Neural crest cell (in vitro differentiated cells): ENCODE results near the gene ACAP3. TPM values are rescaled to one million over a fixed set of nuclear protein-coding genes. Genes with fewer than 3 reads are reported as not detected.

Source experiments
- DNase-seq: peaks from one replicate; pipeline ENCODE4 v3.0.0; 2021; ENCODE audit warnings: low read depth, mixed read lengths, low spot score
- H3K27ac Mint-ChIP-seq: one replicate; pipeline ENCODE4 v1.8.0; 2021; ENCODE audit warnings: mild to moderate bottlenecking, mixed read lengths; ENCODE audit not compliant: unreplicated experiment
- H3K27me3 Mint-ChIP-seq: 2 replicates; pipeline ENCODE4 v1.8.0; 2021; ENCODE audit warnings: low read depth, mild to moderate bottlenecking, mixed read lengths
- H3K36me3 Mint-ChIP-seq: 2 replicates; pipeline ENCODE4 v1.8.0; 2021; ENCODE audit warnings: low read depth, mild to moderate bottlenecking, mixed read lengths
- H3K4me1 Mint-ChIP-seq: 2 replicates; pipeline ENCODE4 v1.8.0; 2021; ENCODE audit warnings: mixed read lengths
- H3K4me3 Mint-ChIP-seq: one replicate; pipeline ENCODE4 v1.8.0; 2021; ENCODE audit warnings: mild to moderate bottlenecking, mixed read lengths
- H3K9me3 Mint-ChIP-seq: 2 replicates; pipeline ENCODE4 v1.8.0; 2021; ENCODE audit warnings: mixed read lengths
- CTCF ChIP-seq: fragments of 200-600 bp; sonication (generic); conservative IDR thresholded peaks from 2 replicates; pipeline ENCODE4 v1.5.0; 2021; ENCODE audit warnings: antibody characterized with exemption, mild to moderate bottlenecking
- total RNA-seq: library from RNA; stranded (reverse); gene quantifications from 2 replicates; pipeline ENCODE4 v1.2.1, GENCODE V29; 2021

ACAP3 gene
- total RNA-seq, 1 donor from 2014 or later = 124 TPM

DNA sequence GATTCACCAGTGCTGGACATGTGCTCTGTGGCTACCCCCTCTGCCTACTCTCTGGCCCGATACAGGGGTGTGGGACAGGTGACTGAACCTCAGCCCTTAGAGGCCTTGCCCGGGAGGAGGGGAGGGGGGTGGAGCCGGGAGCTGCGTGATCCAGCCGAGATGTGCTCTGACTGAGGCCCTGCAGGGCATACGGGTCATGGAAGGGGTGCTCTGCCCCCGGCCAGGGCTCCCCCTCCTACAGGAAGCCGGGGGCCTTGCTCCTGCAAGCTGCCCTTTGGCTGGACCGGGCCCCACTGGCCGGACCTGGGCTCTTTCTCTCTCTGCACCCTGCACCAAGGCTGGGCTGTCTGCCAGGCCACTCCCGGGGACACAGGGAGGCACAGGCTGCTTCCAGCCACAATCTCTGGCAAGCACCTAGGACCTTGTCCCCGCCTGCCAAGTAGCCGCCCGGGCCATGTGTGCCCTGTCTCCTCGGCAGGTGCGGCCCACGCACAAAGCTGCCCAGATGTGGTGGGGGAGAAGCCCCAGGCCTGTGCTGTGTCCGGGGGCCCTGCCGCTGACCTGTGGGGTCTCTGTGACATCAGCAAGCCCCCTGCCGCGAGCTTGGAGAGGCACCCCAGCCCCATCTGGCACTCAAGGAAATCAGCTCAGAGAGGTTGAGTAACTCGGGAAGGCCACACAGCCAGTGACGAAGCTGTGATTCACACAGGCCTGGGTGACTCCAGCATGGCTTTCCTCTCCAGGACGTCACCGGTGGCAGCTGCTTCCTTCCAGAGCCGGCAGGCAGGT lies 26.0 kb downstream of the ACAP3 start:
- no peaks in the 10 kb centered on the region for H3K36me3 Mint-ChIP-seq
- H3K4me3 Mint-ChIP-seq = no peak overlapping the region
- no peaks in the 10 kb centered on the region for H3K27me3 Mint-ChIP-seq
- H3K9me3 Mint-ChIP-seq = no peaks in the 10 kb centered on the region
- H3K4me1 Mint-ChIP-seq = no peaks in the 10 kb centered on the region
- TF ChIP-seq CTCF = no peak
- no peak for DNase-seq
- H3K27ac Mint-ChIP-seq = no peak overlapping the region

GRCh38 chr1:1280782-1281481 lies 26.8 kb downstream of the ACAP3 start:
- peaks cover under 1% of the 10 kb centered on the region for H3K4me1 Mint-ChIP-seq
- no peak for DNase-seq
- no peak for TF ChIP-seq CTCF
- no peak overlapping the region for H3K27ac Mint-ChIP-seq
- no peaks in the 10 kb centered on the region for H3K27me3 Mint-ChIP-seq
- H3K9me3 Mint-ChIP-seq = no peaks in the 10 kb centered on the region
- no peaks in the 10 kb centered on the region for H3K36me3 Mint-ChIP-seq
- no peak overlapping the region for H3K4me3 Mint-ChIP-seq

GRCh38 chr1:1279028-1279427 lies 28.7 kb downstream of the ACAP3 start:
- Mint-ChIP-seq H3K27me3 (no peaks in the 10 kb centered on the region), H3K36me3 (no peaks in the 10 kb centered on the region), H3K27ac (no peak overlapping the region), H3K4me3 (no peak overlapping the region), H3K9me3 (no peaks in the 10 kb centered on the region), H3K4me1 (peaks cover 10% of the 10 kb centered on the region)
- no peak for DNase-seq
- no peak for TF ChIP-seq CTCF

GRCh38 chr1:1278620-1279019 lies 29.1 kb downstream of the ACAP3 start:
- Mint-ChIP-seq H3K27me3 (no peaks in the 10 kb centered on the region), H3K9me3 (no peaks in the 10 kb centered on the region), H3K36me3 (no peaks in the 10 kb centered on the region), H3K4me1 (peaks cover 10% of the 10 kb centered on the region), H3K27ac (no peak overlapping the region), H3K4me3 (no peak overlapping the region)
- TF ChIP-seq CTCF = no peak
- no peak for DNase-seq

DNA sequence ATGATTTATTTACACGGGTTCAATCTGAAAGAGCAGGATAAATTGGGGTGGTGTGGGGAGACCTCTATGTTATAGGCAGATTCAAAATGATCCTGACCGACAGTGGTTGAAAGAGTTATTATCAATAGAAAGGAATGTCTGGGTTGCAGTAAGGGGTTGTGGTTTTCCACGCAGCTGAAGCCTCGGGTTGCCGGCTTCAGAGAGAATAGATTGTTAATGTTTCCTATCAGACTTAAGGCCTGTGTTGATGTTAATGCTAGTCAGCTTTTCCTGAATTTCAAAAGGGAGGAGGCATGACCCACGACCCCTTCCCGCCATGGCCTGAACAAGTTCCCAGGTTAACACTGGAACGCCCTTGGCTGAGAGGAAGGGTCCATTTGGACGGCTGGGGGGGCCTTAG lies 31.9 kb downstream of the ACAP3 start:
- Mint-ChIP-seq H3K9me3 (no peaks in the 10 kb centered on the region), H3K27me3 (no peaks in the 10 kb centered on the region), H3K4me1 (peaks cover 30% of the 10 kb centered on the region), H3K4me3 (peak overlapping the region; percentile 70), H3K27ac (no peak overlapping the region), H3K36me3 (peaks cover 2% of the 10 kb centered on the region)
- DNase-seq = no peak
- no peak for TF ChIP-seq CTCF
